Peyer's patch (tissue), 4 donors: ENCODE measurements around the gene ARHGEF25. TPM values are rescaled to one million over a fixed set of nuclear protein-coding genes. Genes with fewer than 3 reads are reported as not detected.

ENCODE experiments used
- DNase-seq, 3 donors: peaks; one replicate each; pipeline ENCODE4 v3.0.0-alpha.2; 2017 to 2019
- H3K27ac ChIP-seq, 4 donors: fragments of 200-600 bp; sonication (generic); one replicate each; pipeline ENCODE4 v1.5.1; 2016 to 2019
- H3K27me3 ChIP-seq, 2 donors: fragments of 200-600 bp; sonication (generic); one replicate each; pipeline ENCODE4 v1.5.1; 2019
- H3K36me3 ChIP-seq, 3 donors: fragments of 200-600 bp; sonication (generic); one replicate each; pipeline ENCODE4 v1.5.1; 2016 to 2019
- H3K4me1 ChIP-seq, 4 donors: fragments of 200-600 bp; sonication (generic); one replicate each; pipeline ENCODE4 v1.5.1; 2016 to 2019
- H3K4me3 ChIP-seq, 4 donors: fragments of 200-600 bp; sonication (generic); 1 replicate in 3 of 4; 2 replicates in 1 of 4; pipeline ENCODE4 v1.5.1; 2016 to 2019; ENCODE audit warnings: mild to moderate bottlenecking in 1 of 4
- H3K9me3 ChIP-seq, 4 donors: fragments of 200-600 bp; sonication (generic); one replicate each; pipeline ENCODE4 v1.5.1; 2016 to 2019; ENCODE audit warnings: mild to moderate bottlenecking in 1 of 4
- POLR2A ChIP-seq, 2 donors: fragments of 450-650 bp; IDR thresholded peaks; one replicate each; pipeline ENCODE4 v1.5.1; 2017; ENCODE audit warnings: antibody characterized with exemption in 2 of 2, mild to moderate bottlenecking in 2 of 2, moderate library complexity in 2 of 2
- total RNA-seq, 4 donors: library from RNA; depleted of rRNA; stranded (reverse); fragments of >200 nt; gene quantifications; one replicate each; pipeline ENCODE4 v1.1.0, GENCODE V29; 2016
- TF ChIP-seq, protein P1 (sequence below), 6 experiments: fragments of 450-650 bp in 4 of 6; fragments of 200-600 bp in 2 of 6; sonication (generic) in 1 of 6; IDR thresholded peaks; one replicate each; pipeline ENCODE4 v1.5.1; 2017 to 2019; ENCODE audit warnings: antibody characterized with exemption in 6 of 6, mild to moderate bottlenecking in 3 of 6, moderate library complexity in 1 of 6

Gene ARHGEF25
- total RNA-seq, 4 donors from 2014 or later = 5.1 to 44.6 (median 8.7) TPM

DNA sequence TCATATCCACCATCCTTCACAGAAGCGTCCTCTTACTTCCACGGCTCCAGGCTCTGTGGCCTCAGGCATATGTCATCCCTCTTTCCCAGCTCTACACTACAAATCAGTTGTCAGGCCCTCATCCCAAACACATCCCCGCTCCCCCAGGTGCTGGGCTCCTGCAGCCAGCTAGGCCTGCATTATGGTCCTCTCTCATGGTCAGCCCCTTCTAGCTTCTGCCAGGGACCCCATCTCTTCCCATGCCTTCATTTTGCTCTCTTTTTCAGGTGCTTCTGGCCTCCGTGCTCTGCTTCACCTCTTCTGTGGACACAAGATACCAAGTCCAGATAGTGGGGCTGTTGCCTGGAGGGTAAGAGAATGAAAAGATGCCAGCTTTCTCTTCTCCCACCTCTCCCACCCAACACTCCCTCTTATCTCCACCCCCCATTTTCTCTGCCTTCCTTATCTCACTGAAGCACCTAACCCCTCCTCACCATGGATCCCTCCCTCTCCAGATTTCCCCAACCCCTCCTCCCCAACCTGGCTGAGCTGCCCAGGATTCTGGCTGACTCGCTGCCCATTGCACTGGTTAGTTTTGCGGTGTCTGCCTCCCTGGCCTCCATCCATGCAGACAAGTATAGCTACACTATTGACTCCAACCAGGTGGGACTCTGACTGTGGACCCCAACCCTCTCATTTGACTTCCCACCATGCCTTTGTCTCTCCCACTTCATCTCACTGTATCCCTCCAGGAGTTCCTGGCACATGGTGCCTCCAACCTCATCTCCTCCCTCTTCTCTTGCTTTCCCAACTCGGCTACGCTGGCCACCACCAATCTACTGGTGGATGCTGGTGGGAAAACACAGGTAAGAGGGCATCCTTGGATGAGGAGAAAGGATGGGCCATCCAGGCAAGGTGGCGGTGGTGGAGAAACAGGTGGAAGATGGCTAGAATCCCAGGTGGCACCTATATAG is 11.3 kb downstream of the ARHGEF25 start:
- Histone ChIP-seq H3K36me3 (no peaks in the 10 kb centered on the region), H3K9me3 (no peaks in the 10 kb centered on the region), H3K4me3 (no peak overlapping the region), H3K4me1 (peaks cover 3 to 27% (median 14%) of the 10 kb centered on the region in 4 donors), H3K27ac (no peak overlapping the region), H3K27me3 (peaks cover 0 to 28% of the 10 kb centered on the region in 2 donors)
- TF ChIP-seq, protein P1, sequence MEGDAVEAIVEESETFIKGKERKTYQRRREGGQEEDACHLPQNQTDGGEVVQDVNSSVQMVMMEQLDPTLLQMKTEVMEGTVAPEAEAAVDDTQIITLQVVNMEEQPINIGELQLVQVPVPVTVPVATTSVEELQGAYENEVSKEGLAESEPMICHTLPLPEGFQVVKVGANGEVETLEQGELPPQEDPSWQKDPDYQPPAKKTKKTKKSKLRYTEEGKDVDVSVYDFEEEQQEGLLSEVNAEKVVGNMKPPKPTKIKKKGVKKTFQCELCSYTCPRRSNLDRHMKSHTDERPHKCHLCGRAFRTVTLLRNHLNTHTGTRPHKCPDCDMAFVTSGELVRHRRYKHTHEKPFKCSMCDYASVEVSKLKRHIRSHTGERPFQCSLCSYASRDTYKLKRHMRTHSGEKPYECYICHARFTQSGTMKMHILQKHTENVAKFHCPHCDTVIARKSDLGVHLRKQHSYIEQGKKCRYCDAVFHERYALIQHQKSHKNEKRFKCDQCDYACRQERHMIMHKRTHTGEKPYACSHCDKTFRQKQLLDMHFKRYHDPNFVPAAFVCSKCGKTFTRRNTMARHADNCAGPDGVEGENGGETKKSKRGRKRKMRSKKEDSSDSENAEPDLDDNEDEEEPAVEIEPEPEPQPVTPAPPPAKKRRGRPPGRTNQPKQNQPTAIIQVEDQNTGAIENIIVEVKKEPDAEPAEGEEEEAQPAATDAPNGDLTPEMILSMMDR (IDR thresholded peaks at IDR 0.05) = no peak
- TF ChIP-seq POLR2A (IDR thresholded peaks at IDR 0.05) = no peak
- DNase-seq = no peak

DNA sequence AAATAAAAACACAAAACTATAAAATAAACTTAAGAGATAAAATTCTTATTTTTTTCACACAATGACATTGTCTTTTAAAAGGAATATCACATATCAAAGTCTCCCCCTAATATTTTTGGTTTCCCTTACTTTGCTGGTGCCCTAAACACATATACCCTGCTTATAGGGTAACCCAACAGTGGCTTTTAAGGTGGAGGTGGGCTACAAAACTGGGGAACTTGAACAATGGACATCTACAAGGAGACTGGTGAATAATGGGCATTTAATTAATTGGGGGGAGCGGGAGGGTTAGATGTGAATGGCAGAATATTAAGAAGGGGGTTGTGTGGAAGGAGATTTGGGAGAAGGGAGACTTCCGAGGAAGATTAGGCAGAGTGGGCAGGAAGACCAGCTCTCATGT is 12.2 kb downstream of the ARHGEF25 start:
- Histone ChIP-seq H3K27ac (no peak overlapping the region), H3K36me3 (no peaks in the 10 kb centered on the region), H3K9me3 (no peaks in the 10 kb centered on the region), H3K27me3 (peaks cover 0 to 36% of the 10 kb centered on the region in 2 donors), H3K4me3 (no peak overlapping the region), H3K4me1 (peaks cover 3 to 33% (median 15%) of the 10 kb centered on the region in 4 donors)
- TF ChIP-seq, protein P1 (IDR thresholded peaks at IDR 0.05) = no peak
- no peak for TF ChIP-seq POLR2A (IDR thresholded peaks at IDR 0.05)
- no peak for DNase-seq

DNA sequence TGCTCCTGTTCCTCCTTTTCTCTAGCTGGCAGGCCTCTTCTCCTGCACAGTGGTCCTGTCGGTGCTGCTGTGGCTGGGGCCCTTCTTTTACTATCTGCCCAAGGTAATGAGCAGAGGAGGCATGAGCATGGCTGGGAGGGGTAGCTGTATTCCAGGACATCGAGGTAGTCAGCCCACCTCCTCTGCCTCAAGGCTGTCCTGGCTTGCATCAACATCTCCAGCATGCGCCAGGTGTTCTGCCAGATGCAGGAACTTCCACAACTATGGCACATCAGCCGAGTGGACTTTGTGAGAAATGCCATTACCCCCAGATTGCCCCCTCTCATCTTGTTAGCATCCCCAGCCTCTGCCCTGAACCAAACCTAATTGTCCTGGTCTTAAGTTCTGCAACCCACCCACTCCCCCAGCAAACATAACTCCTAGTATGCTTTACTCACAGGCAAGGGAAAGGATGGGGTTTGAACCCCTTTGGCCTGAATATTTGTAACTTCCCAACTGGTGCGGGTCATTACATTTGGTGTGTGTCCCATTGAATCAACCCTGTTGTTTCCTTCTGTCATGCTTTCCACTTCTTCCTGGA is 12.7 kb downstream of the ARHGEF25 start:
- Histone ChIP-seq H3K4me3 (no peak overlapping the region), H3K27ac (no peak overlapping the region), H3K36me3 (no peaks in the 10 kb centered on the region), H3K4me1 (peaks cover 3 to 33% (median 15%) of the 10 kb centered on the region in 4 donors), H3K27me3 (peaks cover 0 to 41% of the 10 kb centered on the region in 2 donors), H3K9me3 (no peaks in the 10 kb centered on the region)
- no peak for DNase-seq
- TF ChIP-seq POLR2A (IDR thresholded peaks at IDR 0.05) = no peak
- TF ChIP-seq, protein P1 (IDR thresholded peaks at IDR 0.05) = no peak

DNA sequence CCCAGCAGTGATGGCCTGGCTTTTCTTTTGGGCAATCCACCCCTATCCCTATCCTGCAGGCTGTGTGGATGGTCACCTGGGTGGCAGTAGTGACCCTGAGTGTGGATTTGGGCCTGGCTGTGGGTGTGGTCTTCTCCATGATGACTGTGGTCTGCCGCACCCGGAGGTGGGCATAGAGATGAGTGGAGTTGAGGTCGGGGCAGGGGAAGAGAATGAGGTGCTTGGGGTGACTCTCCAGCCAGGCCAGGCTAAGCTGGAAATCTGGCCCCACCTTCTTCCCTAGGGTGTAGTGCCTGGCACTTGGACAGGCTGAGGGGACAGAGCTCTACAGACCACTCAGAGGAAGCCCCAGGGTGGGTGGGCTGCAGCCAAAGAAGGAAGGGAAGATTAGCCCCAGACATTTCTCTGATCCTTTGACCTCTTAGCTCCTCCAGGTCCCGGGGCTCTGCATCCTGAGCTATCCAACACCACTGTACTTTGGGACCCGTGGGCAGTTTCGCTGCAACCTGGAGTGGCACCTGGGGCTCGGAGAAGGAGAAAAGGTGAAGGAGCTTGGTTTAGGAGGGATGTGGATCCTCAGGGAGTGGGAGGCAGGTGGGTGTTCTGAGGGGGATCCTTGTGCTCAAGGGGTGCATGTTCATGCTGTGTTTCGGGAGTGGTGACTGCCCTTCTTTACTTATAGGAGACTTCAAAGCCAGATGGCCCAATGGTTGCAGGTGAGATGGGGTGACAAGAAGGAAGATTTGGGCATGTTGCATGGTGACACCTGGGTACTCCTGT is 13.4 kb downstream of the ARHGEF25 start:
- Histone ChIP-seq H3K27me3 (peaks cover 0 to 35% of the 10 kb centered on the region in 2 donors), H3K4me1 (peaks cover 3 to 28% (median 13%) of the 10 kb centered on the region in 4 donors), H3K27ac (no peak overlapping the region), H3K4me3 (no peak overlapping the region), H3K36me3 (no peaks in the 10 kb centered on the region), H3K9me3 (no peaks in the 10 kb centered on the region)
- TF ChIP-seq POLR2A (IDR thresholded peaks at IDR 0.05) = no peak
- TF ChIP-seq, protein P1 (IDR thresholded peaks at IDR 0.05) = no peak
- DNase-seq = no peak

DNA sequence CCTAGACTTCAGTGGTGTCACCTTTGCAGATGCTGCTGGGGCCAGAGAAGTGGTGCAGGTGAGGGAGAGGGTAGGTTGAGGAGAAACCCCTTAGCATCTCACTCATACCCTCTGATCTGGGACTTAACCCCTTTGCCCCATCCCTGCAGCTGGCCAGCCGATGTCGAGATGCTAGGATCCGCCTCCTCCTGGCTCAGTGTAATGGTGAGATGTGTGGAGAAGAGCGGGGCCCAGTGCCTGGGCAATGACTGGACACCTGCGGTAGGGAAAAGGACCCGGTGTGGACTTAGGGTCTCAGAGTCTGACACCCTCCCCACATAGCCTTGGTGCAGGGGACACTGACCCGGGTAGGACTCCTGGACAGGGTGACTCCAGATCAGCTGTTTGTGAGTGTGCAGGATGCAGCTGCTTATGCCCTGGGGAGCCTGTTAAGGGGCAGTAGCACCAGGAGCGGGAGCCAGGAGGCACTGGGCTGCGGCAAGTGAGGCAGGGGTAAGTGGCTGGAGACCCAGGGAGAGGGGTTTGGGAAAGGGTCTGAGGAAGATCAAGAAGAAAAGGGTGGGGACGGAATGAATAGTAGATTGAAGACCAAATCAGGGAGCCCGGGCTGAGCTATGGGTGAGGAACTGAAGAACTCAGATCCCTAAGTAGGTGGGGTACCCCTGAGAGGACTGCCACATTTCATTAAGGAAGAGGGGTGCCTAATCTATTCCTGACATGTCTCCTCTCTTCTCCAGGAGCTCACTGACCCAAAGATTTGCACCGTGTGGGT is 14.2 kb downstream of the ARHGEF25 start:
- Histone ChIP-seq H3K27ac (no peak overlapping the region), H3K36me3 (no peaks in the 10 kb centered on the region), H3K9me3 (no peaks in the 10 kb centered on the region), H3K4me3 (no peak overlapping the region), H3K27me3 (peaks cover 0 to 27% of the 10 kb centered on the region in 2 donors), H3K4me1 (peaks cover 3 to 25% (median 12%) of the 10 kb centered on the region in 4 donors)
- DNase-seq = no peak
- TF ChIP-seq, protein P1 (IDR thresholded peaks at IDR 0.05) = no peak
- TF ChIP-seq POLR2A (IDR thresholded peaks at IDR 0.05) = no peak
